Inflammatory macrophage (primary cell): ENCODE measurements around the gene SLC25A29.
"Not testable (repeated sequence)": the region's sequence is repeated elsewhere in the genome, so short reads cannot be mapped to it uniquely, and the experiment has no call there.

Experiments used
- DNase-seq, 2 donors: peaks; one replicate each; pipeline ENCODE4 v3.0.0-alpha.2; 2020 to 2022

Gene SLC25A29

DNA sequence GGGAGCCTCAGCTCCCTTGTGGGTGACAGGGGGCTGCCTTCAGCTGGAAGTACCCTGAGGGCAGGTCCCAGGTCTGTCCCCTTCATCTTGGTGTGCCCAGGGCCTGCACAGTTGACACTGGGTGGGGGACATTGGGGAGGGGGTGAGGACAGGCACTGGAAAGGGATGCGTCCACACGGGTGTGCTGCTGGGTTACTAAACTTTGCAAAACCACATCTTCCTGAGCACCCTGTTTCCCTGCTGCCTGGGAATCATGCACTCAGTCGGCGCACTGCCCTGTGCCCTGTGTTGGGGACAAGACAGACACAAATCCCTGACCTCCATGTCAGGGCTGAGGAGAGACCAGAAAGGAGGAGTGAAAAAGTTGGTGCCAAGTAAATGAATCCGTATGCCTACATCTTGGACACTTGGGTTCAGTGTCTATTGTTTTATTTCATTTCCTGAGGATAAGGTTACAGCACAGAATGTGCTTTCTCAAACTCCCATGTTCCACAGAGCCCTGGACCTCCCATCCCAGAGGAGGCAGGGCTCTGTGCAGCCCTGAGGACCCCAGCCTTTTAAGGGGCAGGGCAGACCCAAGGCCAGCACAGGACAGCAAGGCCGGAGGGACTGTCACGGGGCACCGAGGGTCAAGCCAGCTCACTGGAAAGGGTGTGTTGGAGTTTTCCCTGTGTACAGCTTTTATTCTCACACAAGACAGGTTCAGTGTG is 2.9 kb upstream of the SLC25A29 start:
- DNase-seq, result no peak

DNA sequence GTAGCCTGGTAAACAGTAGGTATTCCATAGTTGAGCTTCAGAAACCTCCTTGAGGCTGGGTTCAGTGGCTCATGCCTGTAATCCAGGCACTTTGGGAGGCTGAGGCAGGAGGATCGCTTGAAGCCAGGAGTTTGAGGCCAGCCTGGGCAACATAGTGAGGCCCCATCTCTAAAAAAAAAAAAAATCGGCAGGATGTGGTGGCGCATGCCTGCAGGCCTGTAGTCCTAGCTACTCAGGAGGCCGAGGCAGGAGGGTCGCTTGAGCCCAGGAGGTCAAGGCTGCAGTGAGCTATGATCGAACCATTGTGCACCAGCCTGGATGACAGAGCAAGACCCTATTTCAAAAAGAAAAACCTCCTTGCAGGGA is 2.2 kb upstream of the SLC25A29 start:
- not testable (repeated sequence) for DNase-seq

DNA sequence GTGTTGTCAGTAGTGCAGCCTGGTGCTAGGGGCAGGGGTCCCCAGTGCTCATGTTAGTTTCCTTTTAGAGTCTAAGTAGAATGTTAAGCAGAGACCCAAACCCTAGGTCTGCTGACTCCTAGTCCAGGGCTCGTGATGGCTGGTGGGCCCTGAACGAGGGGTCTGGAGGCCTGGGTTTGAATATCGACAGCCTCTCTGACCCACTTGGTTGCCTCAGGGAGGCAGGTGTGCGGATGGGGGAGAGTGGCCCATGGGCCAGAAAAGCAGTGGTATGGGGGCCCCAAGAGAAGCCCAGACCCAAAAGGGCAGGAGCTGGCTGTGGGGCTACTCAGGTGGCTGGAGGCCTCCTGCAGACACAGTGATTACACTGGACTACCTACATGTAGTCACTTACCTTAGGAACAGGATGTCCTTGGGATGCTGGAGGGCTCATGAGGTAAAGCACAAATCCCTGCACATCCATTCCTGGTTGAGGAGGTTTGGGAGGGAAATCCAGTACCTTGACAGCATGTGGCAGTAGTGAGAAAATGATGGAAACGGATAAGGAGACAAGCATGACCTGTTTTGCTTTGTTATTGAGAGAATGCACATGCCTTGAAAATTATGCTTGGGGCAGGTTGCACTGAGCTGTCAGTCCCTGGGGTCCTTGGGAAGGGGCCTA is 1.7 kb upstream of the SLC25A29 start:
- DNase-seq, result no peak

DNA sequence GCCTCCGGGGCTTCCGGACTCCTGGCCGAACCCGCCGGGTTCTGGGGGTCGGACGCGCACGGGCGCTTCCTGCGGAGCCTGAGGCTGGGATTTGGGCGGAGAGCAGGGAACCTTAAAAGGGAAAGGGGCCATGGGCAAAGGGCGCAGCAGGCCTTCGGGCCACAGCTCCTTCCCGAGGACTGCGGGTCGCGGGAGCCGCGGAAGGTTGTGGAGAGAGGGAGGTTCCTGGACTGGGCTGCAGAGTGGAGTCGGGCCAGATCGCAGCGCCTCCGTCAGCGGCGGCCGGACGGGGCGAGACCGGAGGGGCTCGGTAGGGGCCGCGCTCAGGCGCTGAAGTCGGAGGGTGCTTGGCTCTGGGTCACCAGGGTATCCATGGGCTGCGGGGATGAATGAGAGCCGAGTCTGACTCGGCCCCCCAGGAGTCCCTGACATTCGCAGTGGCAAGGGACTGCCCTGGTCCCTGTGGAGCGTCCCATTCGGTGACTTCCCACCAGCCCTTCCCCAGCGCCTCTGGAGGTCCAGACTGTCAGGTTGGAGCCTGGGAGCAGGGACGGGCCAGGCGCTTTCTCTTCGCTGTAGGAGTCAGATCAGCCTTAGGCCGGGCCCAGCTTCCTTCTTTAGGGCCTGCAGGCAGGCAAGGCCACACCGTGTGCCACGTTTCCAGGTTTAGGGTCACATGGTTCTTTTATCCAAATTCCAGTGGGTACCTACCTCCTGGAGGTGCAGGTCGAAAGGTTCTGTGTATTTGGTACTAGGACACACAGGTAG is 938 bp upstream of the SLC25A29 start:
- DNase-seq, result peak; percentile 37 to 61

DNA sequence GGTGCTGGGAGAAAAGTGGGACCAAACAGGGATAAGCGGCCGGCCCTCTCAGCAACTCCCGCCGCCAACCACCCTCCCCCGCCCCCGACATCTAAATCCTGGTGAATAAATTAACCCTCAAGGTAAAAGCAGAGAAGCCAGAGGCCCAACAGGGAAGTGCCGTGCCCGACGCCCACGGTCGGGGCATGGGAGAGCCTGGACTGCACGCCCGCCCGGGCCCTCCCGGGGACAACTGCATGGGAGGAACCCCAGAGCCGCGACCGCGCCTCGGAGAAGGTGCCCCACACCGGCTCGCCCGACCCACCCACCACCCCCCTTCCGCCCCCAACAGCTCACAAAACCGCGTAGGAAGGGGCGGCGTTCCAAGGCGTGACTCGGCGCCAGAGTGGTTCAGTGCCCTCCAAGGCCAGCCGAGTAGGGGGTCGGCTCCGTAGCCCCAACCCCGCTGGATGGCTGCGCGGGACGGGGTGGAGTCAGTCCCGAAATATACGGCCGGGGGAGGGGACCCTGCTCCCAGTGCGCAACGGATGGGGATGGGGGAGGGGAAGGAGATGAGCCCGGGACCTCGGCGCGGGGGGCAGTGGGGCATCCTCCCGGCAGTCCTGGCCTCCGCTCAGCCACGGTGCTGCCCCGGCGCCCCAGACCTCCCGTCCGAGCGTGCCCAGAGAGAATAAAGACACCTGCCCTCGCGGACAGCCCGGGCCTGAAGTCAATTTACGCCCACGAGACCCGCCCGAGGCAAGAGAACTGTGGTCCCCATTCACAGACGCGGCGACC is 732 bp downstream of the SLC25A29 start:
- DNase-seq, result peak; percentile 62 to 82

DNA sequence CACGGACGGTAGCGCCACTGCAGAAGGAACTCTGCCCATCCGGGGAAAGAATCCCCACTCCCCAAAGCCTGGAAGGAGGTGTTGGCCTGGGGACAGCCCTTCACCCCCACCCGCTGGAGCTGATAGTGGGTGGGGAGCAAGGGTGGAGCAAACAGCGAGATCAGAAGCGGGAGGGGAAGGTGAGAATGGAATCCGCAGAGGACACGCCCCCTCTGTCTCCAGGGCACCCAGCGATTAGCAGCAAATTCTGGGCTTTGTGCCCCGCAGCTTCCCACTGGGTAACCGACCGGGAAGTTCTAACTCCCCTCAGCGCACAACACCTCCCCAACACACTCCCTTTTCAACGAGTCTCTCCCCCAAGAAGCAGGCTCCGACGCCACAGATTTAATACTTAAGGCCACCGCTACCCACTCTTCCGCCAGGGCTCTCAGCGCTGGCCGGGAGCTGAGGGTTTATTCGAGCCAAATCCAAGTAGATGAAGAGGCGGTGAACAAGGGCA is 1.4 kb downstream of the SLC25A29 start:
- DNase-seq, result peak in 1 of 2 donors; percentile 24

DNA sequence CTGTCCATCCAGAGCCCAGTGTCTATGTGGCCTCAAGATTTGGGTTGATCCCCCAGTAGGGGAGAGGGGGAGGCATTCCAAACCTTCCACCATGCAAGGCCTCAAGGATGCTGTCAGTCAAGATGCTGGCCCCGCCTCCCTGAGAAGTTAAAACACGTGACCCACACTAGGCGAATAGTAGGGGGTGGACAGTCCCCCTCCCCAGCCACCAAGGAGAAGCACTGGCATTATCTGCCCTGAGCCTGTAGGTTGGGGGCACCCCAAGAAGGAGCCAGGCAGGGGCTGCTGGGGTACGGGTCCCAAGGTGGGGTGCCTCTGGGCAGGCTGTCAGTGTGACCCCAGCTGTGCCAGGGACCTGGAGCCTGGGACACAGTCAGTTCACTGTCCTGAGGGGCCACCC is 2.3 kb downstream of the SLC25A29 start:
- no peak for DNase-seq

DNA sequence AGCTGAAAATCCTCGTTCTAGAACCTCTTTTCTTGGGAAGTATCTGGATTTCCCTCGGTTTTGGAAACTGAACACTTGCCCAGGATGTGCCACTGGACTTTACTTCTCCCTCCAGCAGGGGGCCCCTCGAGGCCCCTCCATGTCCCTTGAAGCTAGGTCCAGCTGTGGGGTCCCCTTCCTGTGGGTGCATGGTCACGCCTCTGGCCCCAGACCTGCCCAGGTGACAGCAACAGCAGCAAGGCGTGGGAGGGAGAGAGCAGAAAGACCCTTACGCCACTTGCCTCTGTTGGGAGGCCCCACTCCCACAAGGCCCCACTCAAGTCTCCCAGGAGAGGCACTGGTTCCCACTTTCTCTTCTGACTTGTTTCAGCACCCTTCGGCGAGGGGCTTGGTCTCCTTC is 3.1 kb downstream of the SLC25A29 start:
- peak; percentile 31 to 38 for DNase-seq

DNA sequence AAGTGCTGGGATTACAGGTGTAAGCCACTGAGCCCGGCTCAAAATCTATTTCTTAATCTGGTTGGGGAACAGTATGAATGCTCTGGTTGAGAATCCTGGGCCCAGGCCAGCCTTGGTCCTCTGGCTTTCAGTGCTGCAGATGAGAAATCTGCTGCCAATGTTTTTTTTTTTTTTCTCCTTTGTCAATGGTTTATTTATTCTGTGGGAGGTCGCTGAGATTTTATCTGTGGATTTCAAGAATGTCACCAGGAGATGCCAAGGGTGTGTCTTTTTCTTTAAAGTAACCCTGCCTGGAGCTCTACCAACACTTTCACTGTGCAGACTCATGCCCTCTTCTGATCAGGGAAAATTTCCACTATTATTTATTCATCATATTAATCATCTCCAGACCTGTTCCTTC is 3.6 kb downstream of the SLC25A29 start:
- no peak for DNase-seq

DNA sequence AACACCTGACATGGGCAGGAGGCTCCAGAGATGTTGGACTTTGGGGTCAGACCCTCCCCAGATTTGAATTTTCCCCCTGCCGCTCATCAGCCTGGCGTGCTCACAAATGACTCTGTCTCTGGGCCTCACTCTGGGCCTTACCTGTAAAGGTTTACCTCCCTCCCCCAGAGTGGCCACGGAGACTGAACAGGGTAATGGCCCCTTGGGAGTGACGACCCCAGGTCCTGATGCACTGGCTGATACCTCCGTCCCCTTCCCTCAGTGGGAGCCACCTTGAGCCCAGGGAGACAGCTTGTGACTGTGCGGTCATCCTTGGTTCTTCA is 7.0 kb downstream of the SLC25A29 start:
- DNase-seq, result no peak

DNA sequence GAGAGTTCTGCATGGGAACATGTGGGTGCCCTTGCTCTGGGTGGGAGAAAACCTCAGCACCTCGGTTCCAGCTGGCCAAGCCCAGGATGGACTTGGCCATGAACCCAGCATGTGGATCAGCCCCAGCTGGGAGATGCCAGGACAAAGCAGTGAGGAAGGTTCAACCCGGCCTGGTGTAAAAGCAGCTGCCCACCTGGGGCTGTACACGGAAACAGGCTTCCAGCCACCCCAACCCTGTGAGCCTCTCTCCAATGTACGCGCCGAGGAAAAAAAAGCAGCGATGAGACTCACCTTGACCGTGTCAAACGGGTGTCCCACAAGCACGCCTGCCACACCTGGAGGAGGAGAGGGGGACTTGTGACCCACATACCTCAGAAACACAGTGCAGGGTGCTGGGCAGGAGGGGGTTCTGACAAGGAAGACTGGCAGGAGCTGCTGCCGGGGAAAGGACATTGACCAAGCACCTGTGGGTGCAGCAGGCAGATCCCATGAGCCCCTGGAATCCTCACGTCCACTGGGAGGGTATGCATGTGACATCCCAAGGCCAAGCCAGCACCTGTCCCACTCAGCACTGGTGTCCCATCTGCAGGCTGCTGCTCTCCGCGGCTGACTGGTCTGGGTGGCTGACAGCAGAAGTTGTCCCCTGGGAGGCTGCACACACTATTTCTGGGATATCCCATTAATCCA is 7.5 kb downstream of the SLC25A29 start:
- no peak for DNase-seq

DNA sequence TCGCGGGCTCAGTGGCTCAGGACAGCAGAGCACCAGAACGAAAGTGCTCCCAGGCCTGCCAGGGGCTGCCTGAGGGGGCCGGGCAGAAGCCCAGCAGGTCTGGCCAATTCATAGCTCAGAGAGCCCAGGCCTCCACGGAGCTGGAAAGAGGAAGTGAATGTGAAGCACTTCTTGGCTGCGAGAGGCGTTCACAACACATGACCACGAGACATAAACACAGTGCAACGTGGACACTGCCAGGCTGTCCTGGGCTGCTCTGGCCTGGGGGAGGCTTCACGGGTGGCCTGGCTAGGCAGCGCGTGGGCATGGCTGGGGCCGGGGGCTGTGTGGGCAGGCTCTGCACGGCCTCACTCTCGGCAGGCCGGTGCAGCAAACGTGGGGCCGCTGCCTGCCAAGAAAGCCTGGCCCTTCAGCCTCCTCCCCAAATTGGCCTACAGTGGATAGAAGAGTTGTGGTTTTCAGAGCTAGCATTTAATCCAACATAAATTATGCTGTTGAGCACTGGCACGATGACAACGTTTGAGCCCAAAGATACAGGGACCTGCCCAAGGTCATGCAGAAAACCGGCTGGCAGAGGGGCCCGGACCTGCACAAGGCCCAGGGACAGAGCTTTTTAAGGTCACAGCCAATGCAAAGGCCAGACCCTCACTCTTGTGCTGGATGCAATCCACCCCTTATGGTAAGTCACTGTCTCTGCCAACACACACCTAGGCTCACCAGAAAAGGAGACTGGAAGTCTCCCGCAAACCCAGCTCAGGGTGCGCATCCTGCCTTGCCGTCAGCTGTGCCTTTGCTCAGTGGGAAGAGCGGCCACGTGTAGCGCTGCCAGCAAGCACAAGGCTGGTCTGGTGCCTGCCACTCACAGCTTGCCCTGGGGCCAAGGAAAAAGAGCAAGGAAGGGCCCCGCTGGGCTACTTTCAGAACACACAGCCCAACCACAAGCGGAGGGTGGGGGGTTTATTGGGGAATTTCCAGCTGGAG is 8.6 kb downstream of the SLC25A29 start:
- peak; percentile 82 to 86 for DNase-seq

DNA sequence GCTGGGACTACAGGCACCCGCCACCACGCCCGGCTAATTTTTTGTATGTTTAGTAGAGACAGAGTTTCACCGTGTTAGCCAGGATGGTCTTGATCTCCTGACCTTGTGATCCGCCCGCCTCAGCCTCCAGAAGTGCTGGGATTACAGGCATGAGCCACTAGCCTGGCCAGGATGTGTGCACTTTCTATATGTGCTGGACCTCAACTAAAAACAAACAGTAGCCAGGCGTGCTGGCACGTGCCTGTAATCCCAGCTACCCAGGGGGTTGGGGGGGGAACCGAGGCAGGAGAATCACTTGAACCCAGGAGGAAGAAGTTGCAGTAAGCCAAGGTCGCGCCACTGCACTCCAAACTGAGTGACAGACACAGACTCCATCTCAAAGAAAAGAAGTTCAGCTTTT is 9.5 kb downstream of the SLC25A29 start:
- not testable (repeated sequence) for DNase-seq

DNA sequence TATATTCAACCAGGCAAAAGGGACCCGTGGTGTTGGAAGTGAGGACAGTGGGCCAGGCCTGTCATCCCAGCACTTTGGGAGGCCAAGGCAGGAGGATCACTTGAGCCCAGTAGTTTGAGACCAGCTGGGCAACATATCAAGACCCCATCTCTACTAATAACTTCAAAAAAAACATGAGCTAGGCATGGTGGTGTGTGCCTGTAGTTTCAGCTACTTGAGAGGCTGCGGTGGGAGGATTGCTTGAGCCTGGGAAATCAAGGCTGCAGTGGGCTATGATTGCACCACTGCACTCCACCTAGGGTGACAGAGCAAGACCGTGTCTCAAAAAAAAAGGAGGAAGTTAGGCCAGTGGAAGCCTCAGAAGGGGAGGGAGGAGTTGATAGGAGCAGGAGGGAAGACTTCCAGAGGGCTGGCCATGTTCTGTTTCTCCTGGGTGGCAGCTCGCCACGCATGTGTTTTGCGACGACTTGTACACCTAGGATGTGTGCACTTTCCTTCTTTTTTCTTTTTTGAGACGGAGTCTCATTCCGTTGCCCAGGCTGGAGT is 10.1 kb downstream of the SLC25A29 start:
- DNase-seq, result peak; percentile 36

DNA sequence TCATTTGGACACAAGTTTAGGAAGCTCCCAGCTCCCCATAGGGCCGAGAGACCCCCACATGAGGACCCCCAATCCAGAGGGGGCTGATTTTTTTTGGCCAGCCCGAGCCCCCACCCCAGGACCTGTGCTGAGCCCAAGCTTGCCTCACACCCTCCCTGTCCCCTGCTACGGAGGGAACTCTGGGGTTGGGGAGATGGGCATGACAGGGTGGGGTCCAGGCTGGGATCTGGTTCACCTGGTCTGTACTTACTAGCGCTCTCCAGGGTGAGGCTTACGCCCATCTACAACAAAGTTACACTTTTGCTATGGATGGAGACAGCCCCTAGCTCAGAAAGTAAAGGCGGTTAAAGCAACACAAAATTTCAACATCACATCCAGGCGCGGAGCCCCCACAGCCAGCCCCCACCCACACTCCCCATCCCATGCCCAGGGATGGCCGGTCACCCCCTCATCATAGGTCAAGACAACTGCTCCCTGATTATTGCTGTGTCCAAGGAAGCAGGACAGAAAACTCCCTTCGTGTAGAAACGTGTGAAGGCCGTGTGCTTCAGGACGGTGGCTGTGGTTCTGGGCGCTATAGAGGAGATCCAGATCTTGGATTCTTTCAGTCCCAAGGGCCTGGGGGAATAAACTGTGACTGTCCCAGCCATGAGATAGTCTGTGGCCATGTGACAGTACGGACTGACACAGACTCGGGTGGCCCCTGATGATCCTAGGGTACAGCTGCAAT is 10.7 kb downstream of the SLC25A29 start:
- no peak for DNase-seq

DNA sequence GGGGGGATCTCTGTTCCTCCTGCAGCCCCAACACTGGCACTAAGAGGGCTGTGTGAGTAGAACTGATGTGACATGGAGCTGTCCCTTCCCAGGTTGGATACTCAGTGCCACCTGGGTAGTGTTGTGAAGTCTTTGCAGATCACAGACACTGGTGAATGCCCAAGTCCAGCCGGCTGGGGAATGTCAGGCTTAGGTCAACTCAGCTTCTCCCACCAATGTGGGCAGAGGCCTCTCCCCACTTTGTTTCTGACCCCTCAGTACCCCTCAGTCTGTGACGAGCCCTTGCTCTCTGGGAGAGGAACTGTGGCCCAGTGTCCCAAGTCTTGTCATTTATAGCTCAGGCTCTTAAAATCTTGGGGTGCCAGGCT is 11.3 kb downstream of the SLC25A29 start:
- no peak for DNase-seq

DNA sequence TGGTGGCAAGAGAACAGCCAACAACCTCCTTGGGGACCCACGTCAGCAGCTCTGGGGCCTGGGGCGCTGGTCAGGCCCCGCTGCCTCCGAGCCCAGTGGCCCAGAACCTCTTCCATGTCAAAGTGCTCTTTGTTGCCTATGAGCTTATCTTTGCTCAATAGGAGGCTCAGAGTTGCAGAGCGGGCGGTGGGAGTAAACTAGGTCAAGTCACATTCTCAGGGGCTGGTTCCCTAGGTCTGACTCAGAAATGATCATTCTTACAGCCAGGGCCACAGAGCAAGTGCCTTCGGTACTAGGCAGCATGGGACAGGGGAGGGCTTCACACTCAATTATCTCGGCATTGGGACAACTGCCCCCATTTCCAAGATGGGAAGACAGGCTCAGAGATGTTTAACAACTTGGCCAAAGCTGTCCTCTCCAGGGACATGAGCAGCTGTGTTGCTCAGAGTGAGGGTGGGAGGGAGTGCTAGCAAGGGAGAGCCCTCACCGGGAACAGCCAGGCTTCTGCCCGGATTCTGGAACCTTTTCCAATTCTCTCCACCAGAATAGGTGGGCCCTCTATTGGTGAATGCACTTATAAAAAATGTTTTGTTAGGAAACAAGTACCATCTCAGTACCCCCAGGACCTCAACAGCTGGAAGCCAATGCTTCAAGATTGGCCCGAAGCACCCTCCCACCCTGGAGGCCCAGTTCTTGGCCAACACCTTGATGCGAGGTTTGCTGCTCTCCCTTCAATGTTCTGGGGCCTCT is 11.9 kb downstream of the SLC25A29 start:
- DNase-seq, result no peak

DNA sequence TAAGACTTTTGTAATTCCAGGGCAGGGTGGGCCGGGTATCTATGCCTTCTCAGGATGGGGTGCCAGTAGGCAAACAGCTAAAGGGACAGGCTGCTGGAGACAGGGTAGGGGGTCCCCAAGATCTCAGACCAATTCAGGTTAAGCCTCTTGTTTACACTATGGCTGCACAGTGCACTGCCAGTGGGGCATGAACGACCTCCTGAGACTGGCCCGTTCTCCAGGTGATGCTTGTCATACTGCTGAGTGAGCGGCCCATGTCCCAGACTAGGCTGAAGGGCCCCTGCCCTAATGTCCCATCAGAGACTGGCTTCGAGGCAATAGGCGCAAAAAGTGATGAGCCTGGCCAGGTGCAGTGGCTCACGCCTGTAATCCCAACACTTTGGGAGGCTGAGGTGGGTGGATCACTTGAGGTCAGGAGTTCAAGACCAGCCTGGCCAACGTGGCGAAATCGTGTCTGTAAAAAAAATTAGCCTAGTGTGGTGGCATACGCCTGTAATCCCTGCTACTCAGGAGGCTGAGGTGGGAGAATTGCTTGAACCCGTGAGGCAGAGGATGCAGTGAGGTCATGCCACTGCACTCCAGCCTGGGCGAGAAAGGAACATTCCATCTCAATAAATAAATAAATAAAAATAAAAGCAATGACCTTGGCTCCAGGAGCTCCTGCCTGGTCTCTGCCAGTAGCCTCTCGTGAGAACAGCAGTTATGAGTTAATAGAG is 12.6 kb downstream of the SLC25A29 start:
- no peak for DNase-seq
